K562 (cell line): ENCODE measurements around the gene TOR3A. TPM values are rescaled to one million over a fixed set of nuclear protein-coding genes. Genes with fewer than 3 reads are reported as not detected.

ENCODE experiments used
- CBFA2T2 ChIP-seq: fragments of 450-650 bp; conservative IDR thresholded peaks from 2 replicates; pipeline ENCODE4 v1.6.1; 2017; ENCODE audit warnings: mild to moderate bottlenecking
- CCNT2 ChIP-seq: IDR thresholded peaks from 2 replicates; pipeline ENCODE4 v1.6.1; 2011; ENCODE audit warnings: borderline replicate concordance, low read depth, mild to moderate bottlenecking, moderate library complexity, mixed read lengths, low read length; ENCODE audit not compliant: insufficient read length; ENCODE audit errors: extremely low read depth
- CSDE1 ChIP-seq, 2 experiments: fragments of 450-650 bp; IDR thresholded peaks; 2 replicates each; pipeline ENCODE4 v1.6.1; 2016; ENCODE audit warnings: mild to moderate bottlenecking in 1 of 2
- EGR1 ChIP-seq: fragments of 450-650 bp; conservative IDR thresholded peaks from 2 replicates; pipeline ENCODE4 v1.6.1; 2017; ENCODE audit warnings: mild to moderate bottlenecking
- FOXJ2 ChIP-seq: fragments of 200-800 bp; sonication (Bioruptor generic); IDR thresholded peaks from 2 replicates; pipeline ENCODE4 v1.6.1; 2016; ENCODE audit warnings: missing genetic modification characterization, missing compliant biosample characterization
- HDAC1 ChIP-seq, 2 experiments: fragments of 450-650 bp; IDR thresholded peaks; 2 replicates each; pipeline ENCODE4 v1.6.1; 2016 to 2017; ENCODE audit warnings: inconsistent platforms in 1 of 2, mild to moderate bottlenecking in 1 of 2, moderate library complexity in 1 of 2
- MIER1 ChIP-seq: fragments of 450-650 bp; IDR thresholded peaks from 2 replicates; pipeline ENCODE4 v1.6.1; 2016; ENCODE audit warnings: antibody characterized with exemption, mild to moderate bottlenecking, low read depth
- NCOR1 ChIP-seq: fragments of 450-650 bp; IDR thresholded peaks from 2 replicates; pipeline ENCODE4 v1.6.1; 2016; ENCODE audit warnings: mild to moderate bottlenecking, moderate library complexity
- PBX2 ChIP-seq, 2 experiments: IDR thresholded peaks in 1 of 2; conservative IDR thresholded peaks in 1 of 2; 2 replicates each; pipeline ENCODE4 v1.6.1; 2016; ENCODE audit warnings: low read depth in 2 of 2, mild to moderate bottlenecking in 1 of 2, missing compliant biosample characterization in 1 of 2, missing genetic modification characterization in 1 of 2, moderate library complexity in 1 of 2
- PCBP1 ChIP-seq: fragments of 200-400 bp; formaldehyde crosslinking; IDR thresholded peaks from 2 replicates; pipeline ENCODE4 v1.6.1; 2018; ENCODE audit warnings: mild to moderate bottlenecking, low read depth, low read length; ENCODE audit not compliant: poor library complexity, severe bottlenecking
- RNF2 ChIP-seq: sonication (generic); IDR thresholded peaks from 2 replicates; pipeline ENCODE4 v1.6.1; 2016
- SPI1 ChIP-seq: IDR thresholded peaks from 2 replicates; pipeline ENCODE4 v1.6.1; 2011; ENCODE audit warnings: low read depth, low read length, control low read depth, borderline replicate concordance
- TEAD1 ChIP-seq, 2 experiments: fragments of 450-650 bp in 1 of 2; sonication (generic) in 1 of 2; formaldehyde crosslinking; IDR thresholded peaks; 2 replicates each; pipeline versions ENCODE4 v1.4.0 to v1.8.0; 2020 to 2022; ENCODE audit warnings: mild to moderate bottlenecking in 2 of 2, missing genetic modification reagents in 1 of 2
- ZNF133 ChIP-seq: fragments of 250-450 bp; sonication (Bioruptor Pico); IDR thresholded peaks from 2 replicates; pipeline ENCODE4 v1.4.0; 2020; ENCODE audit warnings: mild to moderate bottlenecking
- ZNF143 ChIP-seq: sonication (generic); formaldehyde crosslinking; IDR thresholded peaks from 2 replicates; pipeline ENCODE4 v1.9.0; 2022; ENCODE audit warnings: mild to moderate bottlenecking, missing genetic modification reagents
- polyA plus RNA-seq, 8 experiments: library from polyadenylated mRNA; depleted of rRNA in 4 of 8; stranded (reverse) in 5 of 8; unstranded in 3 of 8; fragments of >200 nt; fragmentation: Nextera tagmentation in 2 of 8; fragmentation: Illumina TruSeq in 1 of 8; extraction: Ambion mirVana in 2 of 8; extraction: Trizol in 1 of 8; gene quantifications; 2 replicates each; pipeline versions ENCODE4 v1.2.1 to v1.2.3, GENCODE V29; 2011 to 2014; ENCODE audit warnings: inconsistent platforms in 1 of 8, missing spikeins in 1 of 8
- total RNA-seq, 7 experiments: library from RNA; depleted of rRNA in 6 of 7; stranded (reverse); fragments of >200 nt in 6 of 7; fragmentation: Illumina TruSeq in 2 of 7; extraction: Trizol in 2 of 7; gene quantifications; 2 replicates each; pipeline versions ENCODE4 v1.2.1 to v1.2.3, GENCODE V29; 2011 to 2021; ENCODE audit warnings: low replicate concordance in 1 of 7
- TF ChIP-seq, protein P1 (sequence below), 2 experiments: fragments of 450-650 bp; formaldehyde crosslinking in 1 of 2; IDR thresholded peaks; 2 replicates each; pipeline versions ENCODE4 v1.4.0 to v1.6.1; 2014 to 2020; ENCODE audit warnings: mild to moderate bottlenecking in 2 of 2, borderline replicate concordance in 1 of 2, low read depth in 1 of 2

Gene TOR3A
- total and polyA plus RNA-seq, 9 of the 15 experiments (the other 6 are each of a cell fraction or from before 2014, with no cell fraction given), result 7.9 to 94.5 (median 39.7) TPM

DNA sequence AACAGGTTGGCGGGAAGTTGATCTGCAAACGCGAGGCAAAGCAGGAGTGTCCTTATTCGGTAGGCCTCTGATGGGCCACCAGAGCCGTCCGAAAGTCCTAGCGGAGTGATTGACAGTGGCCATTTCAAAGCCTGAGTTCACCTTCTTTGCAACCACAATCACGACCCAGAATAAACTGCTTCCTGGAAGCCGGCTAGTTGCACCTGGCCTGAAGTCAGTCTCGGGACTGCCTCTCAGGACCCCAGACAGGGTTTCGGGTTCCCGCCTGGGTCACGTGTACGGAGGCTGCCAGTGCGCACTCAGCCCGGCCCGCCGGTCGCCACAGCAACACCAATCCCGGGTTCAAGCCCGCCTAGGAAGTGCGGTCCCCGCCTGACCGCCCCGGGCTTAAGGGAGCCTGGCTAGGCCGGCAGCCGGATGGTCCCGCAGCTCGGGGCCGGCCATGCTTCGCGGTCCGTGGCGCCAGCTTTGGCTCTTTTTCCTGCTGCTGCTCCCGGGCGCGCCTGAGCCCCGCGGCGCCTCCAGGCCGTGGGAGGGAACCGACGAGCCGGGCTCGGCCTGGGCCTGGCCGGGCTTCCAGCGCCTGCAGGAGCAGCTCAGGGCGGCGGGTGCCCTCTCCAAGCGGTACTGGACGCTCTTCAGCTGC lies at the start of gene TOR3A (continued):
- peak; percentile 33; the same call in 1 of the 2 replicates for TF ChIP-seq SPI1
- peak; percentile 33 for TF ChIP-seq PCBP1
- TF ChIP-seq FOXJ2 (tag), result no peak
- TF ChIP-seq PBX2 (CRISPR knock-in tag; IDR thresholded peaks at IDR 0.05; ENCODE audit: low read depth), result no peak
- TF ChIP-seq PBX2 (tag; conservative IDR thresholded peaks at IDR 0.05; ENCODE audit: low read depth), result peak; percentile 88
- TF ChIP-seq MIER1, result no peak
- TF ChIP-seq ZNF133 (CRISPR knock-in tag), result no peak
- peak; percentile 77 for TF ChIP-seq CCNT2
- peak in 1 of 2 experiments; percentile 76; a peak in 2 of 4 replicates for TF ChIP-seq CSDE1 (IDR thresholded peaks at IDR 0.05)
- peak in 1 of 2 experiments; percentile 86; a peak in 2 of 4 replicates for TF ChIP-seq TEAD1 (CRISPR knock-in tag; IDR thresholded peaks at IDR 0.05)
- TF ChIP-seq RNF2, result peak; percentile 59
- no peak for TF ChIP-seq NCOR1
- TF ChIP-seq CBFA2T2, result peak; percentile 71
- 0 out of 2 replicates have a peak, but pooled peaks have one; percentile 18 for TF ChIP-seq ZNF143 (CRISPR knock-in tag)
- no peak for TF ChIP-seq EGR1
- TF ChIP-seq HDAC1 (IDR thresholded peaks at IDR 0.05), result peak in 1 of 2 experiments; percentile 55; a peak in 2 of 4 replicates
- TF ChIP-seq, protein P1, sequence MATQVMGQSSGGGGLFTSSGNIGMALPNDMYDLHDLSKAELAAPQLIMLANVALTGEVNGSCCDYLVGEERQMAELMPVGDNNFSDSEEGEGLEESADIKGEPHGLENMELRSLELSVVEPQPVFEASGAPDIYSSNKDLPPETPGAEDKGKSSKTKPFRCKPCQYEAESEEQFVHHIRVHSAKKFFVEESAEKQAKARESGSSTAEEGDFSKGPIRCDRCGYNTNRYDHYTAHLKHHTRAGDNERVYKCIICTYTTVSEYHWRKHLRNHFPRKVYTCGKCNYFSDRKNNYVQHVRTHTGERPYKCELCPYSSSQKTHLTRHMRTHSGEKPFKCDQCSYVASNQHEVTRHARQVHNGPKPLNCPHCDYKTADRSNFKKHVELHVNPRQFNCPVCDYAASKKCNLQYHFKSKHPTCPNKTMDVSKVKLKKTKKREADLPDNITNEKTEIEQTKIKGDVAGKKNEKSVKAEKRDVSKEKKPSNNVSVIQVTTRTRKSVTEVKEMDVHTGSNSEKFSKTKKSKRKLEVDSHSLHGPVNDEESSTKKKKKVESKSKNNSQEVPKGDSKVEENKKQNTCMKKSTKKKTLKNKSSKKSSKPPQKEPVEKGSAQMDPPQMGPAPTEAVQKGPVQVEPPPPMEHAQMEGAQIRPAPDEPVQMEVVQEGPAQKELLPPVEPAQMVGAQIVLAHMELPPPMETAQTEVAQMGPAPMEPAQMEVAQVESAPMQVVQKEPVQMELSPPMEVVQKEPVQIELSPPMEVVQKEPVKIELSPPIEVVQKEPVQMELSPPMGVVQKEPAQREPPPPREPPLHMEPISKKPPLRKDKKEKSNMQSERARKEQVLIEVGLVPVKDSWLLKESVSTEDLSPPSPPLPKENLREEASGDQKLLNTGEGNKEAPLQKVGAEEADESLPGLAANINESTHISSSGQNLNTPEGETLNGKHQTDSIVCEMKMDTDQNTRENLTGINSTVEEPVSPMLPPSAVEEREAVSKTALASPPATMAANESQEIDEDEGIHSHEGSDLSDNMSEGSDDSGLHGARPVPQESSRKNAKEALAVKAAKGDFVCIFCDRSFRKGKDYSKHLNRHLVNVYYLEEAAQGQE (IDR thresholded peaks at IDR 0.05; ENCODE audit: borderline replicate concordance), result peak; percentile 82
- TF ChIP-seq, protein P1 (CRISPR knock-in tag; IDR thresholded peaks at IDR 0.05; ENCODE audit: low read depth), result no peak; the same call in 1 of the 2 replicates
